Lung (tissue), 12 donors: ENCODE data around the gene CTDNEP1. TPM values are rescaled to one million over a fixed set of nuclear protein-coding genes. Genes with fewer than 3 reads are reported as not detected.

Experiments
- ATAC-seq: fragments of 200-7000 bp; cut with Tn5 transposase; one replicate; pipeline ENCODE4 v1.9.1; 2020; ENCODE audit warnings: moderate number of reproducible peaks; ENCODE audit not compliant: insufficient read depth, low FRiP score
- DNase-seq, 3 donors: peaks; one replicate each; pipeline ENCODE4 v3.0.0-alpha.2; 2013 to 2017
- H3K27ac ChIP-seq, 2 donors: one replicate each; pipeline ENCODE4 v1.5.1; 2013; ENCODE audit warnings: mild to moderate bottlenecking in 2 of 2, moderate library complexity in 2 of 2, control low read depth in 1 of 2, inconsistent platforms in 1 of 2, low read depth in 1 of 2, low read length in 1 of 2
- H3K27me3 ChIP-seq, 3 donors: one replicate each; pipeline ENCODE4 v1.5.1; 2013; ENCODE audit warnings: low read length in 2 of 3; ENCODE audit not compliant: control insufficient read depth in 3 of 3, insufficient read depth in 3 of 3
- H3K36me3 ChIP-seq, 4 donors: one replicate each; pipeline ENCODE4 v1.5.1; 2013; ENCODE audit warnings: low read length in 4 of 4, mild to moderate bottlenecking in 1 of 4, moderate library complexity in 1 of 4; ENCODE audit not compliant: control insufficient read depth in 4 of 4, insufficient read depth in 4 of 4
- H3K4me1 ChIP-seq, 5 donors: one replicate each; pipeline ENCODE4 v1.5.1; 2013; ENCODE audit warnings: low read length in 5 of 5, mild to moderate bottlenecking in 2 of 5, moderate library complexity in 1 of 5; ENCODE audit not compliant: control insufficient read depth in 5 of 5, insufficient read depth in 5 of 5
- H3K4me3 ChIP-seq: one replicate; pipeline ENCODE4 v1.5.1; 2013; ENCODE audit warnings: mild to moderate bottlenecking, control low read depth, moderate library complexity
- H3K9ac ChIP-seq, 2 donors: one replicate each; pipeline ENCODE4 v1.5.1; 2013; ENCODE audit warnings: low read length in 2 of 2, control low read depth in 1 of 2; ENCODE audit not compliant: insufficient read depth in 1 of 2
- H3K9me3 ChIP-seq, 4 donors: one replicate each; pipeline ENCODE4 v1.5.1; 2013; ENCODE audit warnings: low read length in 3 of 4, mild to moderate bottlenecking in 1 of 4, moderate library complexity in 1 of 4; ENCODE audit not compliant: control insufficient read depth in 4 of 4, insufficient read depth in 3 of 4
- WGBS, 2 donors: extraction: QIAGEN DNeasy Blood & Tissue Kit; methylation state at CpG; one replicate each; pipeline ENCODE4 v1.1.7; 2013; 5-methylcytosine and 5-hydroxymethylcytosine counted together
- polyA plus RNA-seq, 2 donors: library from polyadenylated mRNA; stranded (reverse); fragments of 200-250 nt; gene quantifications; one replicate each; pipeline ENCODE4 v1.2.1, GENCODE V29; 2013
- total RNA-seq, 2 donors: library from RNA; depleted of rRNA in 1 of 2; stranded (reverse); fragments of >200 nt in 1 of 2; gene quantifications; one replicate each; pipeline ENCODE4 v1.2.1, GENCODE V29; 2014 to 2021
- TF ChIP-seq, protein P1 (sequence below): IDR thresholded peaks from 2 replicates; pipeline ENCODE4 v1.5.1; 2012; ENCODE audit warnings: mild to moderate bottlenecking; ENCODE audit errors: control extremely low read depth, extremely low read depth
- donor health status: control.
- donor health status: control.
- donor health status: Bipolar disorder and iron deficiency.
- donor health status: healthy.
- donor health status: DM: yes; HTN: yes; CAD: no.

Gene CTDNEP1
- total and polyA plus RNA-seq, 4 donors: 72.5 to 126 (median 90.3) TPM

GRCh38 chr17:7236808-7237207 lies 14.7 kb downstream of the CTDNEP1 start:
- WGBS, 2 donors: 85 to 89% methylated on average over 6 of the region's 6 CpGs
- Histone ChIP-seq H3K36me3 (peaks cover 6 to 28% (median 23%) of the 10 kb centered on the region in 4 donors), H3K4me1 (peaks cover 7 to 48% (median 18%) of the 10 kb centered on the region in 5 donors), H3K4me3 (no peak overlapping the region), H3K9me3 (no peaks in the 10 kb centered on the region), H3K27ac (no peak overlapping the region), H3K9ac (peak overlapping the region in 1 of 2 donors; percentile 62), H3K27me3 (no peaks in the 10 kb centered on the region)
- DNase-seq: no peak
- no peak for ATAC-seq
- TF ChIP-seq, protein P1, sequence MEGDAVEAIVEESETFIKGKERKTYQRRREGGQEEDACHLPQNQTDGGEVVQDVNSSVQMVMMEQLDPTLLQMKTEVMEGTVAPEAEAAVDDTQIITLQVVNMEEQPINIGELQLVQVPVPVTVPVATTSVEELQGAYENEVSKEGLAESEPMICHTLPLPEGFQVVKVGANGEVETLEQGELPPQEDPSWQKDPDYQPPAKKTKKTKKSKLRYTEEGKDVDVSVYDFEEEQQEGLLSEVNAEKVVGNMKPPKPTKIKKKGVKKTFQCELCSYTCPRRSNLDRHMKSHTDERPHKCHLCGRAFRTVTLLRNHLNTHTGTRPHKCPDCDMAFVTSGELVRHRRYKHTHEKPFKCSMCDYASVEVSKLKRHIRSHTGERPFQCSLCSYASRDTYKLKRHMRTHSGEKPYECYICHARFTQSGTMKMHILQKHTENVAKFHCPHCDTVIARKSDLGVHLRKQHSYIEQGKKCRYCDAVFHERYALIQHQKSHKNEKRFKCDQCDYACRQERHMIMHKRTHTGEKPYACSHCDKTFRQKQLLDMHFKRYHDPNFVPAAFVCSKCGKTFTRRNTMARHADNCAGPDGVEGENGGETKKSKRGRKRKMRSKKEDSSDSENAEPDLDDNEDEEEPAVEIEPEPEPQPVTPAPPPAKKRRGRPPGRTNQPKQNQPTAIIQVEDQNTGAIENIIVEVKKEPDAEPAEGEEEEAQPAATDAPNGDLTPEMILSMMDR: no peak

DNA sequence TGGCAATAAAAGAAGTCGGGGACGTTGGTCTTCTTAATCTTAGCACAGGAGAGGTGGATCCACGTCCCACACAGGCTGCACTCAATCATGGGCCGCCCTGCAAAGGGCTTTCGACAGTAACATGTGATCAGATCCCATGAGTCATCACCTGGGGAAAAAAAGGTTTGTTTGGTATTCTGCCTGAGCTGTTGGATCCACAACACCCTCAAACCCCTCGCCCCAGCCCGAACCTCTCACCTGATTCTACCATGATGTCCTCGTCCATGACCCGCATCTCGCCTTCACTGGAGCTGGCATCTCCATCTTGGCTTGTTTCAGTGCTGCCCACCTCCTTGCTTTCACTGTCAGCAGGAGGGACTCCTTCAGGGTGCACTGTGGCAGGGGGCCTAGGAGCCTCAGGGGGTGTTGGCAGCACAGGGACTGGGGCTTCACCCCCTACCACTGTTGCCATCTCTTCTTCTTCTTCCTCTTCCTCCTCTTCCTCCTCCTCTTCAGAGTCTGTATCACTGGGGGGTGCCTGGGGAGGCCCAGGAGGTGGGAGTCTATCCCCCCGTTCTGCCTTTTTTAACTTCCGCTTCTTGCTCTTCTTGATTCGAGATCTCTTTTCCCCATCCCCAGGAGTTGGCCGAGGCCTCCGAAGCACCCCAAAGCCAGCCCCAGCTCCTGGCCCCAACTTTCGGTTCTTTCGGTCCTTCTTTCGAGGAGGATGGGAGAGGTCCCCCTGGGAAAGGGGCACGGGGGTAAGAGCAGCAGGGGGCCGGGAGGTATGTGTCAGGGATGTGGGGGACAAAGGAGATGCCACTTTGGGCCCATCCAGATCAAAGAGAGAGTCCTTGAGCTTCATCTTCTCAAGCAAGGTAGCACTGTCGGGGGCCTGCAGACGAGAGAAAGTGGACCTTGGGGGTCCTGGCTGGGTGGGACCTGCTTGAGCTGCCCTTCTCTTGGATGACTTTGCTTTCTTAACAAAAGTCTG lies 15.6 kb downstream of the CTDNEP1 start:
- H3K4me3 ChIP-seq: no peak overlapping the region
- H3K36me3 ChIP-seq: peaks cover 6 to 26% (median 18%) of the 10 kb centered on the region in 4 donors
- TF ChIP-seq, protein P1: no peak
- H3K4me1 ChIP-seq: peaks cover 7 to 42% (median 13%) of the 10 kb centered on the region in 5 donors
- no peak overlapping the region for H3K27ac ChIP-seq
- H3K9me3 ChIP-seq: no peaks in the 10 kb centered on the region
- no peak for ATAC-seq
- H3K27me3 ChIP-seq: no peaks in the 10 kb centered on the region
- no peak overlapping the region for H3K9ac ChIP-seq
- 82 to 92% methylated on average over 22 of the region's 22 CpGs for WGBS, 2 donors
- DNase-seq: no peak

GRCh38 chr17:7234083-7234951 lies 17.2 kb downstream of the CTDNEP1 start, which contains the start of gene DVL2:
DVL2 (minus strand) TSS chr17:7234517; CDS start chr17:7234262, 255 bp downstream.
- H3K4me3 ChIP-seq: peak within 1 kb of the TSS; percentile 76
- peak within 1 kb of the TSS; percentile 84 to 85 for H3K27ac ChIP-seq
- TF ChIP-seq, protein P1: no peak
- H3K9me3 ChIP-seq: no peaks in the 10 kb centered on the region
- peaks cover 4 to 30% (median 9%) of the 10 kb centered on the region in 5 donors for H3K4me1 ChIP-seq
- H3K9ac ChIP-seq: peak within 1 kb of the TSS; percentile 65 to 90
- WGBS, 2 donors: 0% methylated on average over 70 to 72 of the region's 72 CpGs
- peaks cover 0 to 26% (median 22%) of the 10 kb centered on the region in 4 donors for H3K36me3 ChIP-seq
- H3K27me3 ChIP-seq: no peaks in the 10 kb centered on the region
- peak; percentile 50 for ATAC-seq
- DNase-seq: peak; percentile 95 to 98 (median 96)
